ENCODE measurements around the gene ULBP1.

DNA sequence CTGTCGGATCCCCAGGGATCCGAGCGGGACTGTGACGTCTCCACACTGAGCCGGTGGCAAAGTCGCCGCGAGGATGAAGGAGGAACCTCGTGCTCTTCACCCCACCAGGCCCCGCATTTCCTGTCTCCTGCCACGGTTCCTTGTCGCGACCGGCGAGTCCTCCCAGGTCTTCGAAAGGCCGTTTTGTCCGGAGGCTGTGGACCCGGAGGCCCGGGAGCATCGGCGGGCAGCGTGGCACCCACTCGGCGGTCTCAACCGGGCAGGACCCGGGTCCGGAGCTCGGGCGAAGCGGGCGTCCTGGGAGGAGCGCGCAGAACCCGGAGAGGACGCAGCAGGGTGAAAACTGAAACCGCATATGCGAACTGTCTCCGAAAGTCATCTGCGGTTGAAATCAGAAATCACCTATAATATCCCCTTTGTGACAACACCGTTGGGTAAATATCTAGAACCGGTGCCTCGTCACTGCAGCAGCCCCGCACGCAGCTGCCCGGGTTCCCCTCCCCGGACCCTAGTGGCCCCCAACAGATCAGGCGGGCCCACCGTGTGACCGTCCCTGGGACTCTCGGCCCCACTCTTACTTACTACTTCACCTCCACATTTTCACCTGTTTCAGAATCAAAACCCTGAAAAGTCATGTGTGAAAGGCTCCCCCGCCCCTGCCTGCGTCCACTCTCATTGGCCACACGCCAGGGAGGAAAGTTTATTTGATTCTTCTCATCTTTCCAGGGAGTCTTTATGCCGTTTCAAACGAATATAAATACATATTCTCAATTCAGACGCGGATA lies 25.0 kb upstream of the ULBP1 start:
- TF ChIP-seq POLR2A (IDR thresholded peaks at IDR 0.05; ENCODE audit: low read depth, low read length), result no peak
- no peak for TF ChIP-seq POLR2AphosphoS5 (IDR thresholded peaks at IDR 0.05; ENCODE audit: low read depth, low read length)
- no peak for TF ChIP-seq TAF1 (IDR thresholded peaks at IDR 0.05; ENCODE audit: borderline replicate concordance, low read depth, low read length)

All from GM12892 (cell line).